Right renal cortex interstitium (tissue), 3 donors: Measurements from ENCODE around the gene TCTN3. TPM values are rescaled to one million over a fixed set of nuclear protein-coding genes. Genes with fewer than 3 reads are reported as not detected.
"Not testable (repeated sequence)": the region's sequence is repeated elsewhere in the genome, so short reads cannot be mapped to it uniquely, and the experiment has no call there.

Experiments
- DNase-seq, 3 donors: peaks; one replicate each; pipeline ENCODE4 v3.0.0-alpha.2; 2013; ENCODE audit warnings: low read depth in 3 of 3, low spot score in 2 of 3
- polyA plus RNA-seq, 3 donors: library from polyadenylated mRNA; unstranded; fragments of 120-200 nt; gene quantifications; one replicate each; pipeline ENCODE4 v1.2.1, GENCODE V29; 2013; ENCODE audit not compliant: insufficient read length in 3 of 3

TCTN3 gene
- polyA plus RNA-seq: 10 to 100 TPM; 73.7 to 81.7 (median 78.0) TPM

- DNase-seq: peak; percentile 98 to 99 (median 99)
Observed at GRCh38 chr10:95693668-95694534, at the start of gene TCTN3. TCTN3 (minus strand) TSS chr10:95693927; CDS start chr10:95693899, 28 bp downstream.

- no peak for DNase-seq
Observed at GRCh38 chr10:95742962-95743535, 49.3 kb upstream of the TCTN3 start.

GRCh38 chr10:95742485-95742884 is 48.8 kb upstream of the TCTN3 start:
- DNase-seq: no peak

- DNase-seq: peak in 1 of 3 donors; percentile 39
Observed at GRCh38 chr10:95741807-95742467, 48.2 kb upstream of the TCTN3 start.

GRCh38 chr10:95739056-95739455 is 45.3 kb upstream of the TCTN3 start:
- DNase-seq: no peak

GRCh38 chr10:95732907-95733306 is 39.2 kb upstream of the TCTN3 start:
- not testable (repeated sequence) for DNase-seq

- DNase-seq: no peak
Observed at GRCh38 chr10:95730233-95730632, 36.5 kb upstream of the TCTN3 start.

- no peak for DNase-seq
Observed at GRCh38 chr10:95729323-95730055, 35.8 kb upstream of the TCTN3 start.

- DNase-seq: no peak
Observed at GRCh38 chr10:95728526-95728925, 34.8 kb upstream of the TCTN3 start.

- not testable (repeated sequence) for DNase-seq
Observed at GRCh38 chr10:95722496-95722895, 28.8 kb upstream of the TCTN3 start.

- DNase-seq: not testable (repeated sequence)
Observed at GRCh38 chr10:95720745-95721144, 27.0 kb upstream of the TCTN3 start.

- no peak for DNase-seq
Observed at GRCh38 chr10:95716866-95717265, 23.1 kb upstream of the TCTN3 start.

GRCh38 chr10:95716466-95716865 is 22.7 kb upstream of the TCTN3 start:
- no peak for DNase-seq

GRCh38 chr10:95711492-95711891 is 17.8 kb upstream of the TCTN3 start:
- no peak for DNase-seq

- DNase-seq: no peak
Observed at GRCh38 chr10:95706990-95707389, 13.3 kb upstream of the TCTN3 start.

- no peak for DNase-seq
Observed at GRCh38 chr10:95706573-95706972, 12.8 kb upstream of the TCTN3 start.

- DNase-seq: no peak
Observed at GRCh38 chr10:95698415-95698814, 4.7 kb upstream of the TCTN3 start.

GRCh38 chr10:95697429-95697828 is 3.7 kb upstream of the TCTN3 start:
- no peak for DNase-seq

- DNase-seq: no peak
Observed at GRCh38 chr10:95694665-95695064, 938 bp upstream of the TCTN3 start.

GRCh38 chr10:95693071-95693667 is 558 bp downstream of the TCTN3 start:
- DNase-seq: peak in 2 of 3 donors; percentile 5 to 38
